SH-SY5Y (cell line): Measurements from ENCODE around the gene PTPRD.

ENCODE experiments used
- GATA2 ChIP-seq: IDR thresholded peaks from 2 replicates; pipeline ENCODE4 v1.6.1; 2011; ENCODE audit warnings: mild to moderate bottlenecking, low read depth, low read length
- GATA3 ChIP-seq: IDR thresholded peaks from 2 replicates; pipeline ENCODE4 v1.6.1; 2011; ENCODE audit warnings: low read depth, mild to moderate bottlenecking, low read length, moderate library complexity

- no peak for TF ChIP-seq GATA3
- no peak for TF ChIP-seq GATA2
Observed at GRCh38 chr9:9099646-9100045, 1513.2 kb downstream of the PTPRD start.
